NCI-H69 (cell line): ENCODE data around the gene TSPAN14.

Experiments used
- DNase-seq: peaks from one replicate; lab custom pipeline; 2025; lab: John Stamatoyannopoulos, UW

TSPAN14 gene

DNA sequence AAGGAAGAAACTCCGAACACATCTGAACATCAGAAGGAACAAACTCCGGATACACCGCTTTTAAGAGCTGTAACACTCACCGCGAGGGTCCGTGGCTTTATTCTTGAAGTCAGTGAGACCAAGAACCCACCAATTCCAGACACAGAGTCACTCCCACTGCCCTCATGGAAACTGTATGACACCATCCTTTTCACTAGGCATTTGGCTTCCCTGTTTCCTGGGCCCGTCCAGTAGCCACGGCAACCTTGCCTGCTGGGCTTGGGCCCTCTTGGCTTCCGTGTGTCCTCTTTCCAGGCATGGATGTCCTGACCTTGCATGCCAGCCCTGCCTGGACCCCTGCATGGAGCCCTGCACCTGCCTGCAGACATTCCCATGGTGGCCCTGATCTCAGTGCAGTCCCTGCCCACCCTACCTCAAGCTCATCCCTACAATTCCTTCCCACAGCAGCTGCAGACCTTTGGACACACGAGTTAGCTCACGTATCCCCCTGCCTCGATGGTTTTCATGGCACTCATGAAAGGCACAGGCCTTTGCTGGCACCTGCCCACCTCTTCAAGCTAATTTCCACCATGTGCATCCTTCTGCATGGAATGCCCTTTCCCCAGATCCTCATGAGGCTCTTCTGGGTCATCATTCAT lies 90.3 kb downstream of the TSPAN14 start:
- DNase-seq: no peak

DNA sequence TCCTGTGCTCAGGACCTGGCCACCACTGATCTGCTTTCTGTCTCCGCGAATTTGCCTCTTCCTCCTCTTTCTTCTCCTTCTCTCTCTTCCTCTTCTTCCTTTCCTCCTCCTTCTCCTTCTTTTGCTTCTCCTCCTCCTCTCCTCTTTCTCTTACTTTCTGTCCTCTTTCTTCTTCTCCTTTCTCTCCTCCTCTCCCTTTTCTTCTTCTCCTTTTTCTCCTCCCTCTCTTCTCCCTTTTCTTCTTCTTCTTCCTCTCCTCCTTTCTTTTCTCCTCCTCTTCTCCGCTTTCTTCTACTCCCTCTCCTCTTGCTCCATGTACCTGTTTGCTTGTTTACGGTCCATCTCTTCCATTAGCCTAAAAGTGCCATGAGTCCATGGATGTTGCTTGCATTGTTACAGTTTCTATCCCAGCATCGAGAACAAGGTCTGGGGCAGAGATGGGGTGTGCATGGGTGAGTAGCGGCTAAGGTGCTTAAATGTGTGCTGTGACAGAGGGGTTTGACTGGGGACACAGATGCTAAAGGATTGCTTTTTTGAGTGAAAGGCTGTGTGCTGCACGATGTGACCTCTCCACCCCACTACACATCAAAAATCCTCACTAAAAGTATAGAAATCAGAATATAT lies 91.3 kb downstream of the TSPAN14 start:
- no peak for DNase-seq

DNA sequence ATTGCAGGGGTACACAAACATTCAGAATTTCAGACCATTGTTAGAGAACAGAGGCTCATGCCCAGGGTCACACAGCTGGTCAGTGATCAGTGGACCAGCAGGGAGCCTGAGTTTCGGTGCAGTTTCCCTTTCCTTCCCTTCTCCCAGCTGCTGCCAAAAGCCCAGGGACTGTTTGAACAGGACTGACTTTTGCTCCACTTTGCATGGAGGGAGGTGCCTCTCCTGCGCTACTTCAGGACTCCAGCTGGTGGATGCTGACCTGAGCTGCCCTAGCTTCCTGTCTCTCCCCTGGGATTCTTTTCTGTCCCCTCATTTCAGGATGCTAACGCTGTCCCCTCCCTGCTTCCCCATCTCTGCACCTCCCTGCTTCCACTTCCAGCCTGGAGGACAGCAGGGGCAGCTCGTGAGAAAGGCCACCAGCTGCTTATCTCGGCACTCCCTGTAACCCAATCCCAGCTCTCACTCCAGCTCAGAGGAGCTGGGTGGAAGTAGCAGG lies 98.1 kb downstream of the TSPAN14 start:
- peak; percentile 60 for DNase-seq

DNA sequence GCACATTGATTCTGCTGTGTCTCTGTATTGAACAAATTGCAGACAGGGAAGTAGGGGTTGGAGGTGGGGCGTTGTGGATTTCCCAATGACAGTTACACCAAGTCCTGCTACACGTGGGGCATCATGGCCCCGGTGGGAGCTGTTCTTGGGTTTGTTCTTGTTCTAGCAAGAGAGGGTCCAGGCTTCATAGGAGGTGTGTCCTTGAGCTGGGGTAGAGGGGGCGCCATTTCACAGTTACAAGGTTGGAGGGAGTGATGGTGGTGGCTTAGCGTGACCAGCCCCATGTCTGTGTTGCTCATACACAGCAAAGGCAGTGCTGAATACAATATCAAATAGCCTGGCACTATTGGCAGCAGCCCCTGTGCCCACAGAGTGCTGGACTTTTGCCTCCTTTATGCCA lies 99.3 kb downstream of the TSPAN14 start:
- no peak for DNase-seq

DNA sequence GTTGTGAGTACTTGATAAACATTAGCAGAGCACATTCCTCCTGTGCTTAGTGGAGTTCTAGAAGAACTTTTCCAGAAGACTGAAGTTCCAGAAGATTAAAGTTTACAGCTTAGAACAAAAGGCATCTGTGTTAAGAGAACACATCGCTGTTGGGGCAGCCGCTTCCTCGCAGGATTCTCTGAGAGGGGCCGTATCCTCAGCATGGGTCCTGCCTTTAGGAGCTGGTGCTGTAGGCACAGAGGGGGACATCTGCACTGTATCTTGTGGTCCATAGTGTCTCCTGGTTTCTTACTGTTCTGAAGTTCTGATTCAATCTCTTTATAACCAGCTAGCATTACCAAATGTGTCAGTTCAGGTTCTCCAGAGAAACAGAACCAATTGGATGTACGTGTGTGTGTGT lies 99.9 kb downstream of the TSPAN14 start:
- DNase-seq: no peak

DNA sequence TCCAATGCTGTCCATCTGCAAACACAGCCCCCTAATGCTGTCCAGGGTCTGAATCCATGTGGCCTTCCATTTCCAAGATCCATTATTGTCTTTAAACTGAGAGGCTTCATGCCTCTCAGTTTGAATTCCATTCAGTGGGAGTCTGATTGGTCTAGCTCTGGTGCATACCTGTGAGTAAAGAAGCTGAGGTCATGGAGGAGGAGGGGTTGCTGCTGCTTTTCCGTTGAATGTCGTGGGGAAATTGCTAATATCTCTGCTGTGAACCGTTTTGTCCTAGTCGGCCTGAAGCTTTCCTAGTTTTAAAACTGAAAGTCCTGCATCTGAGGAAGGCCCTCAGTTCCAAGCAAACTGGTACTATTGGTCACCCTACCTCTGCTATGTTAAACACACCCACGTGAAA lies 101.3 kb downstream of the TSPAN14 start:
- DNase-seq: no peak

DNA sequence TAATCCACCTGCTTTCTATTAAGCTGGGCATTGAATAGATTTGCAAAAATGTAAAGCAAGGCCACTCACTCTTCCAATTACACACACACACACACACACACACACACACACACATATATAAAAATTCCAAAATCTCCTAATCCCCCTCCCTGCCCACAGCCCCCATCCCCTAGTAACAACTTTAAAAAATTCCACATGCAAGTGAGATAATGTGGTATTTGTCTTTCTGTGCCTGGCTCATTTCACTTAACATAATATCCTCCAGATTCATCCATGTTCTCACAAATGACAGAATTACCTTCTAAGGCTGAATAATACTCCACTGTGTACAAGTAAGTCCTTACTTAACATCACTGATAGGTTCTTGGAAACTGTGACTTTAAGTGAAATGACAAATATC lies 107.8 kb downstream of the TSPAN14 start:
- DNase-seq: no peak

DNA sequence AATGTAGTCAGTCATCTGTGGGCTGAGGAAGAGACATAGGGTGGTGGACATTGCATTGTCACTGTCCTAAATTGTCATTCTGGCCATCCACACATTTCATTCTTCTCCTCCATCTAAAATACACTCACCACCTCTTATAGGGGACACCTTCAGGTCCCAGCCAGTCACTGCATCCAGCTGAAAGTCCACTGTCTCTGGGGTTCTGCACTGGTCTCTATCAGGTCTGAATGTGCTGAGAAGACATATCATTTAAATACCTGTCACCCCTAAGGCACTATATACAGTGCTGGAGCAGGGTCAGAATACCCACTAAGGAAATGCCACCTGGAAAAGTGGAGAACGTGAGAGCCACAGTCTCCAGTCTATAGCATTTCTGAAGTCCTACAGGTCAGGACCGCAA lies 113.2 kb downstream of the TSPAN14 start:
- no peak for DNase-seq

DNA sequence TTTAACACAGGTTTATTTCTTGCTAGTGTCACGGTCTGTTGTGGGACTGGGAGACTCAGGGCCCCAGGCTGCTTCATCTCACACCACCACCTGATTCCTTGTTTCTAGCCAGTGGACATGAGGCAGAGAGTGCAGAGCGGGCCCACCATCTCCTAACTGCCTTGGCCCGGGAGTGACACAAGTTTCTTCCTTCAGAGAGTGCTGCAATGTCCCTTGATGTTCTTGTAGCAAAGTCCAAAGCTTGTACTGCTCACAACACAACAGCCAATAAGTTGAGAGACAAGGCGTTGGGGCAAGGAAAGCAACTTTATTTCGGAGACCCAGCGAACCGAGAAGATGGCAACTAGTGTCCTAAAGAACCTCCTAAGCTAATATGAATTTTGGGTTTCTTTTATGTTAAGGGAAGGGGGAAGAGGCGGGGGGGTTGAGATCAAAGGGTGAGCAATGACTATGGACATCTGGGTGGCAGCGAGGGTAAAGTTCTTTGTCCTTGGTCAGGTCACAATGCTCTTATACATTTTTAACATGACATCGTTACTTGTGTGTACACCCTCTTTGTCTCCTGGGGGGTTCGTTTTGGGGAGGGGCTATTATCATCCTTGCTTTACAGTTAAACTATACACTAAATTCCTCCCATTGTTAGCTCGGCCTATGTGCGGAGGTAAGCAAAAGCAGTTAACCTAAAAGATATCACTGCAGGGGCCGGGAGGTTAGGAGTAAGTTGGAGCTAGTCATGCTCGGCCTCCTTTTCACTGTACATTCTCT lies 115.2 kb downstream of the TSPAN14 start:
- DNase-seq: no peak

DNA sequence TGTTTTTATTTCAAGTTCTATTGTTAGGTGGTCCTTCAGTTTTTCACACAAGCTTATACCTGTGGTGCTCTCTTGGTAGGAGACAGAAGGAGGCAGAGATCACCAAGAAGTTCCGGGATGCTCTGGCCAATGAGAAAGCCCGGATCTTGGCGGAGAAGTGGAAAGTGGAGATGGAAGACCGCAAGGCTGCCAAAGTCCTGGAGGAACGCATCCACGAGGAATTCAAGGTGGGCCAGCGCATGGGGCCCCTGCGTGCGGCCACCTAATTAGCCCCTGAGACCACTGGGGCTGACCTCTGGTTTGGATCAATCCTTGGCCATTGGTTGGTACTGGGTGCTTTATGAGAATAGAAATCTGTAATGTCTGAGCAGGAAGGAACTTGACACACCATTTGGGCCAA lies 117.2 kb downstream of the TSPAN14 start:
- DNase-seq: no peak

DNA sequence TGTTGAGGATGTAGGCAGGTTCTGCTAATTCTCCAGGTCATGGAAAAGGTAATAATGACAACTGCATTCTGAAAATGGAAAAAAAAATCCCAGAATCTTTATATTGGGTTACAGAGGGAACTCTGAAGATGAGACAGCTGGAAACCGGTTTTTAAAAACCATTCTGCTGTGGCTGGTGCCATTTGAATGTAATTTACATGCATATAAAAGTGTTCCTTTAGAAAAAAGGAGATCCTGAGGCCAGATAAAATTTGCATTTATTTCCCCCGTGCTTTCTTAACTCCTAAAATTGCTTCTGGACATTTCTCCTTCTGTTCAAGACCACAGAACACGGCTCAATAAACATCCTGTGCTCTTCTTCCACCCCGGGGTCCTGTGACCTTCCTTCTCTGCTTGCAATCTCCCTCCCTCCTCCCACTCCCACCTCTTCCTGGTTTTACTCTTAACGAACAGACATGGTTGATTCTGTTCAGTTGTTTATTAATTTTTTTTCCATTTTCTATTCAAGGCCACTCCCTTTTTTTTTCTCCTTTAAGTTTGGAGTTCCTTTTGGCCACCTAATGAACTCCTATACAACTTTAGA lies 125.2 kb downstream of the TSPAN14 start:
- DNase-seq: no peak

DNA sequence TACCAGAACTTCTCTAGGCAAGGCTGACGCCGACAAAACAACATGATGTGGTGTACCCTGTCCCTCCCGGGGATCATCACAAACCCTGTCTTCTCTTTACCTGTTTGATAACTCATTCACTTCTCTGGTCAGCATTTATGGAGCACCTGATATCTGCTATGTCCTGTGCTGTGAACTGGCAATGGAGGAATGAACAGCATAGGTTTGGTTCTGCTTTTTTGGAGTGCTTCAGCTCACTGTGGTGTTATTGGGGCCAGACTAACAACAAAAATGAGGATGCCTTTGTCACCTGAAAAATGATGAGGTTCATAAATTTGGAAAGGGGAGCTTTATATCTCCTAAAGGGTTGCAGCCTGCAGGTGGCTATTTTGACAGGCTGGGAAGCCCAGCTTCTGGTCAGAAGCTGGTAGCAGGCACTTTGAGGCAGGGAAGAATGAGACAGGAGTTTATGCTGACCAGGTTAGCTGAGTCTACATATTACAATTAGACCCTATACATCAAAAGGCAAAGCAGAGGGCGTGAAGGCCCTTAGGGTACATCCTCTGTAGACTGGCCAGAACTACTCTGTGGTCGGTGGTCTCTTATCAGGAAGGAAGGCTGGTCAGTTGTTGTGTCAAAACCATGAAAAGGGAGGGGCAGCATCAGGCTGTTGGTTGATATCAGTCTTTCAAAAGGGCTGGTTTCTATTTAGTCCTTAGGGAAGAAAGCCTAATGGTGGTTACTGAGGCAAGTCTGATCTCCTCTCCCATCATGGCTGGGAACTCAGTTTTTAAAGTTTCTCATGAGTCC lies 125.9 kb downstream of the TSPAN14 start:
- no peak for DNase-seq

DNA sequence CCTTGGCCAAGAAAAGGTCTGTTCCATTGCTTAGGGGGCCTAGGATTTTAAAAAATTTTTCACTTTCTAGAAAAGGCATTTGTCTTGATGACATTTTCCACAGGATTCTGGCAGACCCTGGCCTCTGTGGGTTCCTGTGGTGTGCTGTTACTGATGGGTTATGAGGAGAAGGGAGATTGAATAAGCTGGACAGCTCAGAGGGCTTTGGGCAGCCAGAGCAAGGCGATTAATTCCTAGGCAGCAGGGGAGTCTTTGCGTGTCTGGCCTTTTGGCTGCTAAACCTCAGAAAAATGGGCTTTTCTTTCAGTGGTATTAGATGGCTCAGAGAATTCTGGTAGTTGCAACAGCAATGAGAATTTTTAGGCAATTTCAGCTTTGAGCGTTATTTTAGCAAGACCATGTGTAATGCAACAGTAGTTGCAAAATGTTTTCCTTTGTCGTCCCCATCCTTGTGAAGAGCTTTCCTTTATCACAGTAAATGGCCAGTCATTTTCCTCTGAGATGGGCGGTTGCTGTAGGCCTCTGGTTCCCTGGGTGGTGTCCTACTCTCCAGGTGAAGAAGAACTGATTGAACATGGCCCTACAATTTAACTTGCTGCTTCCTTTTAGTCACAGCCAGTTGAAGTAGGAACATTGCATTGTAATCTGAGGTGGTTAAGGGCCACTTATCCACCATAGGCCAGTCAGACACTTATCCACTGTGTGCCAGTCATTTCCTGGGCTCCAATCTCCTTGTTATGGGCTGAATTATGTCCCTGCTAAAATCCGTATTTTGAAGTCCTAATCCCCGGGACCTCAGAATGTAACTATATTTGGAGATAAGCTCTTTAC lies 126.7 kb downstream of the TSPAN14 start:
- no peak for DNase-seq

DNA sequence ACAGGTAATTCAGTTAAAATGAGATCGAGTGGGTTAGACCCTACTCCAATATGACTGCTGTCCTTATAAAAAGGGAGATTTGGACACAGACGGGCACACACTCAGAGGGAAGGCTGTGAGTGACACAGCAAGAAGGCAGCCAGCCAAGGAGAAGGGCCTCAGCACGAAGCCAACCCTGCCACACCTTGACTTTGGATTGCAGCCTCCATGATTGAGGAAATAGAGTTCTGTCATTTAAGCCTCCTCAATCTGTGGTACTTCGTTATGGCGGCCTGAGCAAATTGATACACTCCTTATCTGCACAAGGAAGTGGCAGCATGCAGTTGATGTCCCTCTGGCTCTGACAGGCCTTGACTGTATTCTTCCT lies 127.3 kb downstream of the TSPAN14 start:
- no peak for DNase-seq

DNA sequence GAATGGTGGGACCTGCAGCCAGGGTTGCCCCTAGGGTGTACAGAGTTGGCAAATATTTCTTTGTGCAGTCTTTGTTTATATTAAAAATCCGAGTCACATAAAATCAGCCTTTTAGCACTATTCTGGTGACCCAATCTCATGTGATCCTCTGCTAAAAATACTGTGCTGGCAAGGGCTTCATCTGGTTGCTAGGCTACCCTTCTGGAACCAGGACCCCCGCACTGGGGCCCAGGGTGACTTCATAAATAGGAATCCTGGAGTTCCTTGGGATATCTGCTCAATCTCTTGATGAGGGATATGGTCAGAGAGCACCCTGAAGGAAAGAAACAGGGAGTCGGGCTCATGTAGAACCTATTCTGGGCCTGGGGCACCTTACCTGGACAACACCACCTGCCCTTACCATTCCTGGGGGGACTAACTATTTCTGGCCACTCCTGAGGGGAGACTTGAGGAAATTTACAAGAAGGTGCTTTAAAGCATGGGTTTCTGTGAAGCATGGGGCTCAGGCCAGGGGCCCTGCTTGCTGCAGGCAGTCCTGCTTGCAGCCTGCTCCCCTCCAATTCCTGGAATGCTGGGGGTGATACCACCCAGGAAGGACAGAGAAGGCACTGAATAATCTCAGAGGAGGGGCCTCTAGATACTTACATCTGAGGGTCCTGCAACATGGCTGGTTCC lies 128.3 kb downstream of the TSPAN14 start:
- no peak for DNase-seq
